K562 (cell line): ENCODE data around the gene UBE2N. TPM values are rescaled to one million over a fixed set of nuclear protein-coding genes. Genes with fewer than 3 reads are reported as not detected.

ENCODE experiments used
- CBFA2T2 ChIP-seq: fragments of 450-650 bp; conservative IDR thresholded peaks from 2 replicates; pipeline ENCODE4 v1.6.1; 2017; ENCODE audit warnings: mild to moderate bottlenecking
- CHD7 ChIP-seq: fragments of 200-600 bp; sonication (generic); IDR thresholded peaks from one replicate; pipeline ENCODE4 v1.6.1; 2012; ENCODE audit warnings: mild to moderate bottlenecking, low read depth, low read length, inconsistent platforms
- JUND ChIP-seq, 2 experiments: IDR thresholded peaks; 2 replicates in 1 of 2; 3 replicates in 1 of 2; pipeline ENCODE4 v1.6.1; 2011; ENCODE audit warnings: borderline replicate concordance in 2 of 2, low read depth in 2 of 2, low read length in 2 of 2, improper control_type of control experiment in 1 of 2, missing biosample characterization in 1 of 2, missing genetic modification characterization in 1 of 2, missing genetic modification reagents in 1 of 2
- ZNF407 ChIP-seq: fragments of 450-650 bp; IDR thresholded peaks from 2 replicates; pipeline ENCODE4 v1.6.1; 2016; ENCODE audit warnings: low read depth
- polyA plus RNA-seq, 8 experiments: library from polyadenylated mRNA; depleted of rRNA in 4 of 8; stranded (reverse) in 5 of 8; unstranded in 3 of 8; fragments of >200 nt; fragmentation: Nextera tagmentation in 2 of 8; fragmentation: Illumina TruSeq in 1 of 8; extraction: Ambion mirVana in 2 of 8; extraction: Trizol in 1 of 8; gene quantifications; 2 replicates each; pipeline versions ENCODE4 v1.2.1 to v1.2.3, GENCODE V29; 2011 to 2014; ENCODE audit warnings: inconsistent platforms in 1 of 8, missing spikeins in 1 of 8
- total RNA-seq, 7 experiments: library from RNA; depleted of rRNA in 6 of 7; stranded (reverse); fragments of >200 nt in 6 of 7; fragmentation: Illumina TruSeq in 2 of 7; extraction: Trizol in 2 of 7; gene quantifications; 2 replicates each; pipeline versions ENCODE4 v1.2.1 to v1.2.3, GENCODE V29; 2011 to 2021; ENCODE audit warnings: low replicate concordance in 1 of 7

UBE2N gene
- total and polyA plus RNA-seq, 9 of the 15 experiments (the other 6 are each of a cell fraction or from before 2014, with no cell fraction given) = 189 to 826 (median 260) TPM

GRCh38 chr12:93441617-93442410, at the start of gene UBE2N (continued):
- no peak for TF ChIP-seq ZNF407
- no peak for TF ChIP-seq CHD7
- TF ChIP-seq JUND (IDR thresholded peaks at IDR 0.05; ENCODE audit: borderline replicate concordance, low read depth, low read length) = no peak
- TF ChIP-seq JUND (tag; IDR thresholded peaks at IDR 0.05; ENCODE audit: borderline replicate concordance, low read depth, low read length) = peak; percentile 13; the same call in 1 of the 3 replicates
- TF ChIP-seq CBFA2T2 = no peak
